Panc1 (cell line): ENCODE data around the gene GMDS.

ENCODE experiments used
- CTCF ChIP-seq: fragments of 450-650 bp; IDR thresholded peaks from 2 replicates; pipeline ENCODE4 v1.5.1; 2017; ENCODE audit warnings: mild to moderate bottlenecking
- POLR2AphosphoS5 ChIP-seq: IDR thresholded peaks from 2 replicates; pipeline ENCODE4 v1.6.1; 2012; ENCODE audit warnings: mild to moderate bottlenecking, low read depth, low read length, moderate library complexity
- SIN3A ChIP-seq: IDR thresholded peaks from 2 replicates; pipeline ENCODE4 v1.6.1; 2012; ENCODE audit warnings: low read depth, mild to moderate bottlenecking, low read length, moderate library complexity, borderline replicate concordance; ENCODE audit not compliant: insufficient read depth
- TCF7L2 ChIP-seq: IDR thresholded peaks from 2 replicates; pipeline ENCODE4 v1.6.1; 2011; ENCODE audit warnings: mild to moderate bottlenecking, low read depth, low read length, inconsistent platforms
- TF ChIP-seq, protein P1 (sequence below), 2 experiments: IDR thresholded peaks; 2 replicates each; pipeline ENCODE4 v1.6.1; 2011 to 2012; ENCODE audit warnings: low read depth in 2 of 2, control low read depth in 1 of 2, low read length in 1 of 2, mild to moderate bottlenecking in 1 of 2, moderate library complexity in 1 of 2; ENCODE audit not compliant: insufficient read depth in 1 of 2

DNA sequence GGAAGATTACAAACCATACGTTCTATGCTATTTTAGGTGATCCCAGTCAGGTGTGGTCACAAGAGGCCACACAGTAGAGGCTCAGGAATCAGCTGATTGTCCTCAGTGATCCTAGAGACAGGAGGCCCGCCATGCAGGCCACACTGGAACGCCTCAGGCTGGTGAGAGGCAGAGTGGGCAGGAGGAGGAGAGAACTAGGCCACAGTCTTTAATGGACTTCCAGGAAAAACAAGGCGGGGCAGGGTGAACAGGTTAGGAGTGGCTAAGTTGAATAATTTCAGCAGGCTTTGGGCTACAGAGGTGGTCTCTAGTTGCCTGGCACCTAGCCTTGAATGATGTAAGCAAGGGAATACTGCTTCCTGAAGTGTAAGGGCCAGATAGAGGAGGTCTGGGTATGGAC is 101.2 kb downstream of the GMDS start:
- no peak for TF ChIP-seq CTCF
- no peak for TF ChIP-seq POLR2AphosphoS5
- TF ChIP-seq, protein P1, sequence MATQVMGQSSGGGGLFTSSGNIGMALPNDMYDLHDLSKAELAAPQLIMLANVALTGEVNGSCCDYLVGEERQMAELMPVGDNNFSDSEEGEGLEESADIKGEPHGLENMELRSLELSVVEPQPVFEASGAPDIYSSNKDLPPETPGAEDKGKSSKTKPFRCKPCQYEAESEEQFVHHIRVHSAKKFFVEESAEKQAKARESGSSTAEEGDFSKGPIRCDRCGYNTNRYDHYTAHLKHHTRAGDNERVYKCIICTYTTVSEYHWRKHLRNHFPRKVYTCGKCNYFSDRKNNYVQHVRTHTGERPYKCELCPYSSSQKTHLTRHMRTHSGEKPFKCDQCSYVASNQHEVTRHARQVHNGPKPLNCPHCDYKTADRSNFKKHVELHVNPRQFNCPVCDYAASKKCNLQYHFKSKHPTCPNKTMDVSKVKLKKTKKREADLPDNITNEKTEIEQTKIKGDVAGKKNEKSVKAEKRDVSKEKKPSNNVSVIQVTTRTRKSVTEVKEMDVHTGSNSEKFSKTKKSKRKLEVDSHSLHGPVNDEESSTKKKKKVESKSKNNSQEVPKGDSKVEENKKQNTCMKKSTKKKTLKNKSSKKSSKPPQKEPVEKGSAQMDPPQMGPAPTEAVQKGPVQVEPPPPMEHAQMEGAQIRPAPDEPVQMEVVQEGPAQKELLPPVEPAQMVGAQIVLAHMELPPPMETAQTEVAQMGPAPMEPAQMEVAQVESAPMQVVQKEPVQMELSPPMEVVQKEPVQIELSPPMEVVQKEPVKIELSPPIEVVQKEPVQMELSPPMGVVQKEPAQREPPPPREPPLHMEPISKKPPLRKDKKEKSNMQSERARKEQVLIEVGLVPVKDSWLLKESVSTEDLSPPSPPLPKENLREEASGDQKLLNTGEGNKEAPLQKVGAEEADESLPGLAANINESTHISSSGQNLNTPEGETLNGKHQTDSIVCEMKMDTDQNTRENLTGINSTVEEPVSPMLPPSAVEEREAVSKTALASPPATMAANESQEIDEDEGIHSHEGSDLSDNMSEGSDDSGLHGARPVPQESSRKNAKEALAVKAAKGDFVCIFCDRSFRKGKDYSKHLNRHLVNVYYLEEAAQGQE (IDR thresholded peaks at IDR 0.05; ENCODE audit: insufficient read depth in 1 of 2, low read depth in 2 of 2, low read length in 1 of 2) = no peak
- no peak for TF ChIP-seq SIN3A
- no peak for TF ChIP-seq TCF7L2
